ENCODE results near the gene LY6G6F. TPM values are rescaled to one million over a fixed set of nuclear protein-coding genes. Genes with fewer than 3 reads are reported as not detected.

Gene LY6G6F
- polyA plus RNA-seq, 2 of the 4 experiments (the other 2 are of a cell fraction) = not detected

GRCh38 chr6:31705931-31706330 is 735 bp upstream of the LY6G6F start:
- TF ChIP-seq GATA3 (IDR thresholded peaks at IDR 0.05; ENCODE audit: borderline replicate concordance) (no peak), REST (IDR thresholded peaks at IDR 0.05) (no peak), FOSL2 (IDR thresholded peaks at IDR 0.05) (no peak), FOSL2 (CRISPR knock-in tag; IDR thresholded peaks at IDR 0.05) (no peak), HMGXB4 (CRISPR knock-in tag; IDR thresholded peaks at IDR 0.05; ENCODE audit: borderline replicate concordance) (no peak), ZNF302 (CRISPR knock-in tag; IDR thresholded peaks at IDR 0.05) (no peak), ELK1 (IDR thresholded peaks at IDR 0.05; ENCODE audit: low read depth, low read length) (no peak), ZSCAN20 (CRISPR knock-in tag; IDR thresholded peaks at IDR 0.05) (no peak), MAZ (IDR thresholded peaks at IDR 0.05; ENCODE audit: borderline replicate concordance, low read depth, low read length) (no peak), JUNB (IDR thresholded peaks at IDR 0.05) (no peak), POLR2A (IDR thresholded peaks at IDR 0.05; ENCODE audit: low read length) (no peak), CBX8 (IDR thresholded peaks at IDR 0.05) (no peak), ESRRA (IDR thresholded peaks at IDR 0.05; ENCODE audit: borderline replicate concordance, low read length) (no peak), RAD21 (conservative IDR thresholded peaks at IDR 0.05 in 1 of 2, IDR thresholded peaks at IDR 0.05 in 1 of 2) (no peak), FOSB (CRISPR knock-in tag; IDR thresholded peaks at IDR 0.05) (no peak), PBX3 (IDR thresholded peaks at IDR 0.05) (no peak)
- 66% methylated on average over 6 of the region's 6 CpGs for WGBS (ENCODE audit: missing lambda C conversion rate)
- H3K27ac ChIP-seq = no peak overlapping the region
- DNase-seq (ENCODE audit: low read depth in 1 of 2, low spot score in 1 of 2) (no peak), FAIRE-seq (no peak), ATAC-seq (no peak)
- H3K4me3 ChIP-seq = no peak overlapping the region
- ChIA-PET POLR2A (interaction anchor here (1.2 kb wide), 1 partner anchor 122 kb away, joined by 3 read pairs; the partner anchor contains the start of gene HSPA1B), CTCF (interaction anchor here (0.6 kb wide), 1 partner anchor 25 kb away, joined by 4 read pairs; the partner anchor contains the start of gene LY6G5C)
- no peaks in the 10 kb centered on the region for H3K9me3 ChIP-seq
- peaks cover 11% of the 10 kb centered on the region; the same call in 2 of the 3 replicates for H3K4me1 ChIP-seq
- no peak overlapping the region for H3K4me2 ChIP-seq

GRCh38 chr6:31707701-31708100 is 1.0 kb downstream of the LY6G6F start:
- ChIA-PET POLR2A (no interaction called here), CTCF (no interaction called here)
- FAIRE-seq (no peak), ATAC-seq (no peak), DNase-seq (ENCODE audit: low read depth in 1 of 2, low spot score in 1 of 2) (no peak)
- no peak overlapping the region for H3K27ac ChIP-seq
- H3K9me3 ChIP-seq = no peaks in the 10 kb centered on the region
- WGBS (ENCODE audit: missing lambda C conversion rate) = 78% methylated on average over 9 of the region's 10 CpGs
- 0 out of 3 replicates have a peak, but pooled peaks cover 3% of the 10 kb centered on the region for H3K4me1 ChIP-seq
- H3K4me3 ChIP-seq = no peak overlapping the region
- no peak overlapping the region for H3K4me2 ChIP-seq
- no peak for TF ChIP-seq HES2 (IDR thresholded peaks at IDR 0.05)
- TF ChIP-seq E2F6 (IDR thresholded peaks at IDR 0.05; ENCODE audit: borderline replicate concordance, low read depth) = no peak
- TF ChIP-seq CBX2 (IDR thresholded peaks at IDR 0.05; ENCODE audit: borderline replicate concordance, low read depth) = no peak
- no peak for TF ChIP-seq GATA3 (IDR thresholded peaks at IDR 0.05; ENCODE audit: borderline replicate concordance)
- TF ChIP-seq EHMT2 (IDR thresholded peaks at IDR 0.05; ENCODE audit: low read depth) = no peak
- no peak for TF ChIP-seq NR3C1 (IDR thresholded peaks at IDR 0.05)
- no peak for TF ChIP-seq ATOH8 (CRISPR knock-in tag; IDR thresholded peaks at IDR 0.05; ENCODE audit: low read depth)
- TF ChIP-seq CTCF (IDR thresholded peaks at IDR 0.05) = no peak
- no peak for TF ChIP-seq MAX (IDR thresholded peaks at IDR 0.05)
- no peak for TF ChIP-seq CEBPB (IDR thresholded peaks at IDR 0.05)
- TF ChIP-seq TFCP2L1 (CRISPR knock-in tag; IDR thresholded peaks at IDR 0.05) = no peak
- TF ChIP-seq BHLHE40 (IDR thresholded peaks at IDR 0.05; ENCODE audit: low read depth, low read length) = no peak
